Endothelial cell of umbilical vein (primary cell): Measurements from ENCODE around the gene PRIMA1. TPM values are rescaled to one million over a fixed set of nuclear protein-coding genes. Genes with fewer than 3 reads are reported as not detected.

ENCODE experiments used
- BruUV-seq: library from RNA; stranded (reverse); fragments of 400-500 nt; replicated peaks from 2 replicates; lab custom pipeline; 2021; lab: Mats Ljungman, UMichigan
- CTCF ChIA-PET: fragments of 300-600, 350-600 bp; sonication (Branson Sonifier 250); formaldehyde crosslinking; loops from one replicate; lab custom pipeline; 2021; ENCODE audit warnings: antibody characterized with exemption, inconsistent platforms; lab: Charles Lee
- POLR2A ChIA-PET: fragments of 300-600, 350-600 bp; sonication (Branson Sonifier 250); formaldehyde crosslinking; loops from one replicate; lab custom pipeline; 2021; ENCODE audit warnings: antibody characterized with exemption, inconsistent platforms; lab: Charles Lee
- DNase-seq: peaks from one replicate; pipeline ENCODE4 v3.0.0-alpha.2; 2011; ENCODE audit warnings: low read depth, low spot score
- FAIRE-seq: peaks from 2 replicates; lab custom pipeline; 2011; peaks lifted over from hg19 to GRCh38; lab: Jason Lieb, UNC
- H2AFZ ChIP-seq: 2 replicates; pipeline ENCODE4 v1.6.0; 2012; ENCODE audit warnings: low read depth, low read length, control low read depth, inconsistent platforms
- H3K27ac ChIP-seq: 2 replicates; pipeline ENCODE4 v1.5.1; 2011; ENCODE audit warnings: low read depth, mild to moderate bottlenecking, control low read depth, low read length, moderate library complexity; ENCODE audit not compliant: insufficient read depth
- H3K27me3 ChIP-seq, 2 experiments: 2 replicates each; pipeline versions ENCODE4 v1.6.0 to v1.6.1; 2011; ENCODE audit warnings: low read length in 2 of 2, mixed read lengths in 1 of 2; ENCODE audit not compliant: control insufficient read depth in 2 of 2, insufficient read depth in 2 of 2
- H3K36me3 ChIP-seq, 2 experiments: 2 replicates in 1 of 2; 3 replicates in 1 of 2; pipeline ENCODE4 v1.5.1; 2011; ENCODE audit warnings: low read length in 2 of 2, mild to moderate bottlenecking in 1 of 2, moderate library complexity in 1 of 2; ENCODE audit not compliant: control insufficient read depth in 2 of 2, insufficient read depth in 2 of 2; ENCODE audit errors: extremely low read depth in 1 of 2
- H3K4me1 ChIP-seq: 3 replicates; pipeline ENCODE4 v1.5.1; 2011; ENCODE audit warnings: mild to moderate bottlenecking, low read length; ENCODE audit not compliant: control insufficient read depth, insufficient read depth; ENCODE audit errors: extremely low read depth
- H3K4me2 ChIP-seq: 2 replicates; pipeline ENCODE4 v1.6.1; 2011; ENCODE audit warnings: low read length, control low read depth, mixed read lengths; ENCODE audit not compliant: insufficient read depth
- H3K4me3 ChIP-seq, 3 experiments: fragments of 200-600 bp in 1 of 3; sonication (generic), shearing (Covaris generic) in 1 of 3; replicated peaks in 1 of 3; 2 replicates each; pipeline ENCODE4 v1.5.1; 2011 to 2016; ENCODE audit warnings: control low read depth in 3 of 3, low read length in 3 of 3, mild to moderate bottlenecking in 2 of 3, inconsistent platforms in 1 of 3, low read depth in 1 of 3, moderate library complexity in 1 of 3; ENCODE audit not compliant: insufficient read depth in 1 of 3
- H3K79me2 ChIP-seq: 2 replicates; pipeline ENCODE4 v1.6.0; 2012; ENCODE audit warnings: low read length, inconsistent platforms; ENCODE audit not compliant: control insufficient read depth, insufficient read depth
- H3K9ac ChIP-seq: replicated peaks from 2 replicates; pipeline ENCODE3; 2011; ENCODE audit warnings: low read length, control low read depth; ENCODE audit not compliant: insufficient read depth; ENCODE audit errors: extremely low read depth
- H3K9me1 ChIP-seq: replicated peaks from 3 replicates; pipeline ENCODE4 v1.6.0; 2011; ENCODE audit warnings: mild to moderate bottlenecking, low read length; ENCODE audit not compliant: control insufficient read depth, insufficient read depth; ENCODE audit errors: extremely low read depth
- H3K9me3 ChIP-seq: replicated peaks from 2 replicates; pipeline ENCODE4 v1.5.1; 2012; ENCODE audit warnings: low read length, inconsistent platforms; ENCODE audit not compliant: control insufficient read depth, insufficient read depth
- H4K20me1 ChIP-seq: replicated peaks from 2 replicates; pipeline ENCODE3; 2011; ENCODE audit warnings: mild to moderate bottlenecking, low read length; ENCODE audit not compliant: control insufficient read depth, insufficient read depth; ENCODE audit errors: extremely low read depth
- EZH2 ChIP-seq: IDR thresholded peaks from 2 replicates; pipeline ENCODE4 v1.6.1; 2012; ENCODE audit warnings: borderline replicate concordance, low read depth, mild to moderate bottlenecking, moderate library complexity, low read length, inconsistent platforms; ENCODE audit not compliant: severe bottlenecking
- FOS ChIP-seq: IDR thresholded peaks from 2 replicates; pipeline ENCODE4 v1.6.1; 2011; ENCODE audit warnings: mild to moderate bottlenecking, low read length, moderate library complexity, borderline replicate concordance; ENCODE audit not compliant: insufficient read depth
- GATA2 ChIP-seq: IDR thresholded peaks from 2 replicates; pipeline ENCODE4 v1.7.0; 2011; ENCODE audit warnings: low read depth, mild to moderate bottlenecking, moderate library complexity, mixed read lengths, low read length; ENCODE audit not compliant: insufficient read length, insufficient read depth
- JUN ChIP-seq: IDR thresholded peaks from 2 replicates; pipeline ENCODE4 v1.6.1; 2011; ENCODE audit warnings: borderline replicate concordance, low read depth; ENCODE audit not compliant: insufficient read length, insufficient read depth
- MYC ChIP-seq: IDR thresholded peaks from one replicate; pipeline ENCODE4 v1.6.1; 2011; ENCODE audit warnings: mild to moderate bottlenecking, low read depth, low read length
- POLR2A ChIP-seq: IDR thresholded peaks from 2 replicates; pipeline ENCODE4 v1.6.1; 2012; ENCODE audit warnings: low read depth, mild to moderate bottlenecking, control low read depth, low read length
- POLR2AphosphoS5 ChIP-seq: IDR thresholded peaks from 2 replicates; pipeline ENCODE4 v1.6.1; 2012; ENCODE audit warnings: low read depth, mild to moderate bottlenecking, control low read depth, low read length, moderate library complexity; ENCODE audit not compliant: insufficient read depth
- dilution Hi-C: fragments of 300-500 bp; cut with MboI; formaldehyde crosslinking; loops from one replicate; pipeline ENCODE4 v1.15.0; 2019; ENCODE audit warnings: low sequenced_read_pairs; ENCODE audit not compliant: extremely low pct_ligation_motif_present
- intact Hi-C: fragments of 100-400 bp; cut with micrococcal nuclease; formaldehyde crosslinking; loops from one replicate; pipeline ENCODE4 v1.10.0; 2022
- polyA plus RNA-seq, 4 experiments: library from polyadenylated mRNA; depleted of rRNA in 3 of 4; stranded (reverse) in 3 of 4; unstranded in 1 of 4; fragments of >200 nt; gene quantifications; 2 replicates each; pipeline versions ENCODE4 v1.2.1 to v1.2.3, GENCODE V29; 2011 to 2012; ENCODE audit warnings: missing spikeins in 1 of 4
- total RNA-seq: library from RNA; stranded (reverse); gene quantifications from 2 replicates; pipeline ENCODE4 v1.2.3, GENCODE V29; 2021
- TF ChIP-seq, protein P1 (sequence below), 2 donors: IDR thresholded peaks; 1 replicate in 1 of 2; 2 replicates in 1 of 2; pipeline ENCODE4 v1.5.1; 2011; ENCODE audit warnings: low read length in 2 of 2, mild to moderate bottlenecking in 2 of 2, moderate library complexity in 2 of 2, control low read depth in 1 of 2, inconsistent platforms in 1 of 2, low read depth in 1 of 2; ENCODE audit not compliant: insufficient read depth in 1 of 2; ENCODE audit errors: extremely low read depth in 1 of 2
- TF ChIP-seq, protein P2 (sequence below): IDR thresholded peaks from 2 replicates; pipeline ENCODE4 v1.6.1; 2011; ENCODE audit not compliant: insufficient read depth, insufficient read length

PRIMA1 gene
- total and polyA plus RNA-seq, 2 donors (not counting 3 experiments of a cell fraction or from before 2014, with no cell fraction given): not detected

GRCh38 chr14:93729993-93730392 is 58.3 kb downstream of the PRIMA1 start:
- ChIA-PET POLR2A (no interaction called here), CTCF (no interaction called here)
- Histone ChIP-seq H3K9me1 (no peaks in the 10 kb centered on the region), H3K79me2 (no peaks in the 10 kb centered on the region), H3K36me3 (no peaks in the 10 kb centered on the region), H3K9ac (no peak overlapping the region), H3K27me3 (no peaks in the 10 kb centered on the region), H3K27ac (no peak overlapping the region), H3K4me1 (no peaks in the 10 kb centered on the region), H2AFZ (no peak overlapping the region), H3K9me3 (peaks cover 5% of the 10 kb centered on the region), H3K4me3 (no peak overlapping the region), H3K4me2 (no peak overlapping the region), H4K20me1 (no peaks in the 10 kb centered on the region)
- no peak for FAIRE-seq
- intact Hi-C loops: no loop called here
- dilution Hi-C loops: no loop called here
- no TSS peak for BruUV-seq
- TF ChIP-seq GATA2 (no peak), EZH2 (no peak), JUN (no peak)
- no peak for DNase-seq

- Histone ChIP-seq H3K79me2 (no peaks in the 10 kb centered on the region), H3K4me3 (no peak overlapping the region), H3K9me3 (peaks cover 5% of the 10 kb centered on the region), H2AFZ (no peak overlapping the region), H3K9me1 (no peaks in the 10 kb centered on the region), H3K27ac (no peak overlapping the region), H3K27me3 (no peaks in the 10 kb centered on the region), H4K20me1 (no peaks in the 10 kb centered on the region), H3K4me1 (no peaks in the 10 kb centered on the region), H3K9ac (no peak overlapping the region), H3K36me3 (no peaks in the 10 kb centered on the region), H3K4me2 (no peak overlapping the region)
- intact Hi-C loops: no loop called here
- ChIA-PET CTCF (no interaction called here), POLR2A (no interaction called here)
- FAIRE-seq: no peak
- TF ChIP-seq FOS (no peak), POLR2AphosphoS5 (no peak), POLR2A (no peak), MYC (no peak), GATA2 (no peak), EZH2 (no peak), JUN (no peak)
- TF ChIP-seq, protein P1, sequence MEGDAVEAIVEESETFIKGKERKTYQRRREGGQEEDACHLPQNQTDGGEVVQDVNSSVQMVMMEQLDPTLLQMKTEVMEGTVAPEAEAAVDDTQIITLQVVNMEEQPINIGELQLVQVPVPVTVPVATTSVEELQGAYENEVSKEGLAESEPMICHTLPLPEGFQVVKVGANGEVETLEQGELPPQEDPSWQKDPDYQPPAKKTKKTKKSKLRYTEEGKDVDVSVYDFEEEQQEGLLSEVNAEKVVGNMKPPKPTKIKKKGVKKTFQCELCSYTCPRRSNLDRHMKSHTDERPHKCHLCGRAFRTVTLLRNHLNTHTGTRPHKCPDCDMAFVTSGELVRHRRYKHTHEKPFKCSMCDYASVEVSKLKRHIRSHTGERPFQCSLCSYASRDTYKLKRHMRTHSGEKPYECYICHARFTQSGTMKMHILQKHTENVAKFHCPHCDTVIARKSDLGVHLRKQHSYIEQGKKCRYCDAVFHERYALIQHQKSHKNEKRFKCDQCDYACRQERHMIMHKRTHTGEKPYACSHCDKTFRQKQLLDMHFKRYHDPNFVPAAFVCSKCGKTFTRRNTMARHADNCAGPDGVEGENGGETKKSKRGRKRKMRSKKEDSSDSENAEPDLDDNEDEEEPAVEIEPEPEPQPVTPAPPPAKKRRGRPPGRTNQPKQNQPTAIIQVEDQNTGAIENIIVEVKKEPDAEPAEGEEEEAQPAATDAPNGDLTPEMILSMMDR (IDR thresholded peaks at IDR 0.05; ENCODE audit: extremely low read depth in 1 of 2, insufficient read depth in 1 of 2, low read depth in 1 of 2, low read length in 2 of 2): no peak
- TF ChIP-seq, protein P2, sequence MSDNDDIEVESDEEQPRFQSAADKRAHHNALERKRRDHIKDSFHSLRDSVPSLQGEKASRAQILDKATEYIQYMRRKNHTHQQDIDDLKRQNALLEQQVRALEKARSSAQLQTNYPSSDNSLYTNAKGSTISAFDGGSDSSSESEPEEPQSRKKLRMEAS: no peak
- no TSS peak for BruUV-seq
- dilution Hi-C loops: no loop called here
- DNase-seq: no peak
These were observed 59.7 kb downstream of the PRIMA1 start for GRCh38 chr14:93728651-93729016.
